ENCODE results near the gene HPD. TPM values are rescaled to one million over a fixed set of nuclear protein-coding genes. Genes with fewer than 3 reads are reported as not detected.
"Not testable (repeated sequence)": the region's sequence is repeated elsewhere in the genome, so short reads cannot be mapped to it uniquely, and the experiment has no call there.

Gene HPD
- total and polyA plus RNA-seq, 11 donors, result 0.36 to 2.2 (median 1.5) TPM

- DNase-seq (peak in 2 of 5 donors; percentile 23 to 34), ATAC-seq (no peak)
- Histone ChIP-seq H3K27me3 (no peaks in the 10 kb centered on the region), H3K9me3 (no peaks in the 10 kb centered on the region), H3K27ac (peak overlapping the region in 3 of 12 donors; percentile 67 to 100 (median 99)), H3K4me3 (peak overlapping the region in 5 of 12 donors; percentile 52 to 75 (median 54)), H3K4me1 (peaks cover 7 to 89% (median 48%) of the 10 kb centered on the region in 12 donors), H3K36me3 (peaks cover 0 to 13% (median 7%) of the 10 kb centered on the region in 9 donors)
- 79 to 81% (median 81%) methylated on average over 8 to 14 of the region's 14 CpGs for WGBS, 4 donors
- TF ChIP-seq POLR2A (IDR thresholded peaks at IDR 0.05) (no peak), CTCF (IDR thresholded peaks at IDR 0.05) (no peak)
- intact Hi-C loops (cut with DNase I), result loop anchor here in 8 of 10 donors (2.0 to 5.0 kb wide), 4 partner anchors 15 to 100 kb away; no protein-coding TSS in a partner anchor
Measured at GRCh38 chr12:121791671-121792551, 66.7 kb downstream of the HPD start.

- not testable (repeated sequence) for ATAC-seq, H3K9me3 ChIP-seq, H3K27me3 ChIP-seq, H3K36me3 ChIP-seq, DNase-seq
- WGBS, 4 donors, result 93 to 97% (median 95%) methylated on average over 8 of the region's 8 CpGs
- intact Hi-C loops (cut with DNase I), result loop anchor here in 6 of 10 donors (5.0 kb wide), 2 partner anchors 93 to 98 kb away; no protein-coding TSS in a partner anchor
- peak overlapping the region in 4 of 12 donors; percentile 78 to 94 (median 85) for H3K27ac ChIP-seq
- H3K4me1 ChIP-seq, result peaks cover 3 to 88% (median 38%) of the 10 kb centered on the region in 12 donors
- H3K4me3 ChIP-seq, result peak overlapping the region in 1 of 12 donors; percentile 75
Measured at GRCh38 chr12:121790785-121791184, 67.9 kb downstream of the HPD start.

GRCh38 chr12:121789800-121790728, 68.6 kb downstream of the HPD start:
- intact Hi-C loops (cut with DNase I), result loop anchor here in 6 of 10 donors (5.0 kb wide), 2 partner anchors 93 to 98 kb away; no protein-coding TSS in a partner anchor
- peak overlapping the region; percentile 31 to 94 (median 74) for H3K27ac ChIP-seq
- H3K36me3 ChIP-seq, result no peaks in the 10 kb centered on the region
- H3K27me3 ChIP-seq, result no peaks in the 10 kb centered on the region
- H3K9me3 ChIP-seq, result no peaks in the 10 kb centered on the region
- peak; percentile 73 to 90 (median 77) for DNase-seq
- H3K4me1 ChIP-seq, result peaks cover 3 to 83% (median 30%) of the 10 kb centered on the region in 12 donors
- no peak for TF ChIP-seq CTCF (IDR thresholded peaks at IDR 0.05)
- TF ChIP-seq POLR2A (IDR thresholded peaks at IDR 0.05), result no peak
- peak in 2 of 4 donors; percentile 1 to 70 for ATAC-seq
- peak overlapping the region in 4 of 12 donors; percentile 1 to 52 (median 1) for H3K4me3 ChIP-seq
- WGBS, 4 donors, result 56 to 71% (median 65%) methylated on average over 23 to 28 of the region's 28 CpGs

Other genes with a start within 250 kb of the HPD start
- gene ORAI1, start 232.3 kb downstream of the HPD start, total RNA-seq, result 10 to 100 TPM in 4 of 9 donors, 1 to 10 TPM in 5; 6.9 to 15.7 (median 9.5) TPM
- gene ORAI1, start 232.3 kb downstream of the HPD start, polyA plus RNA-seq, result 10 to 100 TPM in 1 of 2 donors, 1 to 10 TPM in 1; 4.5 to 18.8 TPM
- gene MORN3, start 189.2 kb downstream of the HPD start, total RNA-seq, result under 1 TPM in 5 of 9 donors, not detected in 4; 0.07 to 0.27 (median 0.20) TPM
- under 1 TPM; 0.08 to 0.18 TPM for gene MORN3, start 189.2 kb downstream of the HPD start, polyA plus RNA-seq
- 10 to 100 TPM in 2 of 9 donors, 1 to 10 TPM in 7; 5.8 to 13.2 (median 7.6) TPM for gene TMEM120B, start 146.1 kb downstream of the HPD start, total RNA-seq
- 10 to 100 TPM in 1 of 2 donors, 1 to 10 TPM in 1; 6.4 to 12.1 TPM for gene TMEM120B, start 146.1 kb downstream of the HPD start, polyA plus RNA-seq
- 10 to 100 TPM; 18.8 to 45.2 (median 26.6) TPM for gene RHOF, start 65.2 kb downstream of the HPD start, total RNA-seq
- gene RHOF, start 65.2 kb downstream of the HPD start, polyA plus RNA-seq, result 10 to 100 TPM; 18.8 to 23.8 TPM
- 10 to 100 TPM in 5 of 9 donors, 1 to 10 TPM in 4; 6.2 to 17.0 (median 12.0) TPM for gene SETD1B, start 54.9 kb downstream of the HPD start, total RNA-seq
- 1 to 10 TPM; 6.9 to 7.2 TPM for gene SETD1B, start 54.9 kb downstream of the HPD start, polyA plus RNA-seq
- 10 to 100 TPM; 28.8 to 47.8 (median 37.9) TPM for gene PSMD9, start 29.9 kb upstream of the HPD start, total RNA-seq
- 100 to 1,000 TPM in 1 of 2 donors, 10 to 100 TPM in 1; 24.8 to 133 TPM for gene PSMD9, start 29.9 kb upstream of the HPD start, polyA plus RNA-seq
- 1 to 10 TPM in 5 of 9 donors, under 1 TPM in 4; 0.60 to 8.0 (median 1.2) TPM for gene CFAP251, start 59.7 kb upstream of the HPD start, total RNA-seq
- 1 to 10 TPM; 1.4 to 2.2 TPM for gene CFAP251, start 59.7 kb upstream of the HPD start, polyA plus RNA-seq
- gene BCL7A, start 163.0 kb upstream of the HPD start, total RNA-seq, result 10 to 100 TPM; 11.4 to 22.1 (median 14.3) TPM
- 10 to 100 TPM in 1 of 2 donors, 1 to 10 TPM in 1; 4.0 to 14.4 TPM for gene BCL7A, start 163.0 kb upstream of the HPD start, polyA plus RNA-seq
- 10 to 100 TPM; 14.3 to 39.6 (median 22.7) TPM for gene MLXIP, start 219.9 kb upstream of the HPD start, total RNA-seq
- gene MLXIP, start 219.9 kb upstream of the HPD start, polyA plus RNA-seq, result 10 to 100 TPM; 19.8 to 31.7 TPM